Activated CD4-positive, alpha-beta T cell treated with anti-CD3 and anti-CD28 coated beads for 36 hours (primary cell): Measurements from ENCODE around the gene OSBPL5. TPM values are rescaled to one million over a fixed set of nuclear protein-coding genes. Genes with fewer than 3 reads are reported as not detected.

ENCODE experiments used
- ATAC-seq: fragments of 200-7000 bp; cut with Tn5 transposase; one replicate; pipeline ENCODE4 v1.10.0; 2021; ENCODE audit warnings: mild to moderate bottlenecking, moderate library complexity
- CTCF ChIA-PET: fragments of 350-600 bp; sonication (Branson Sonifier 250); formaldehyde crosslinking; loops from one replicate; lab custom pipeline; 2021; ENCODE audit warnings: antibody characterized with exemption; lab: Charles Lee
- POLR2A ChIA-PET: fragments of 350-600 bp; sonication (Branson Sonifier 250); formaldehyde crosslinking; loops from one replicate; lab custom pipeline; 2021; ENCODE audit warnings: antibody characterized with exemption, inconsistent platforms; lab: Charles Lee
- DNase-seq: peaks from one replicate; pipeline ENCODE4 v3.0.0-alpha.2; 2020
- H3K27ac Mint-ChIP-seq: one replicate; pipeline ENCODE4 v1.8.0; 2021; ENCODE audit warnings: mixed read lengths
- H3K27me3 Mint-ChIP-seq: one replicate; pipeline ENCODE4 v1.8.0; 2021; ENCODE audit warnings: mixed read lengths
- H3K36me3 Mint-ChIP-seq: one replicate; pipeline ENCODE4 v1.8.0; 2021; ENCODE audit warnings: low read depth, mixed read lengths
- H3K4me1 Mint-ChIP-seq: one replicate; pipeline ENCODE4 v1.8.0; 2021; ENCODE audit warnings: mixed read lengths
- H3K4me3 Mint-ChIP-seq: one replicate; pipeline ENCODE4 v1.8.0; 2021; ENCODE audit warnings: mild to moderate bottlenecking, moderate library complexity, mixed read lengths
- H3K9me3 Mint-ChIP-seq: one replicate; pipeline ENCODE4 v1.8.0; 2021; ENCODE audit warnings: low read depth, mixed read lengths
- intact Hi-C, 2 experiments: fragments of 100-400 bp; cut with DNase I in 1 of 2; cut with micrococcal nuclease in 1 of 2; formaldehyde crosslinking; loops; one replicate each; pipeline versions ENCODE4 v1.14.2 to v1.15.1; 2022 to 2024; cut with DNase I, micrococcal nuclease
- total RNA-seq, 2 experiments: library from RNA; stranded (reverse); gene quantifications; one replicate each; pipeline ENCODE4 v1.2.3, GENCODE V29; 2021

The OSBPL5 gene
- total RNA-seq, 2 experiments from 2014 or later, result 5.8 to 7.1 TPM

GRCh38 chr11:3203221-3204043 lies 38.3 kb upstream of the OSBPL5 start:
- DNase-seq, result no peak
- Mint-ChIP-seq H3K9me3 (no peaks in the 10 kb centered on the region), H3K27me3 (peaks cover 13% of the 10 kb centered on the region), H3K4me1 (no peaks in the 10 kb centered on the region), H3K36me3 (no peaks in the 10 kb centered on the region), H3K27ac (no peak overlapping the region), H3K4me3 (no peak overlapping the region)
- ChIA-PET CTCF (interaction anchor here (0.6 kb wide), 2 partner anchors 50 to 65 kb away, joined by 3 to 4 read pairs; no protein-coding TSS in a partner anchor), POLR2A (no interaction called here)
- intact Hi-C loops, result no loop called here
- ATAC-seq, result no peak

- H3K4me1 Mint-ChIP-seq, result no peaks in the 10 kb centered on the region
- H3K27ac Mint-ChIP-seq, result no peak overlapping the region
- H3K27me3 Mint-ChIP-seq, result peaks cover 14% of the 10 kb centered on the region
- H3K36me3 Mint-ChIP-seq, result no peaks in the 10 kb centered on the region
- intact Hi-C loops, result no loop called here
- DNase-seq (no peak), ATAC-seq (no peak)
- ChIA-PET CTCF (no interaction called here), POLR2A (no interaction called here)
- H3K4me3 Mint-ChIP-seq, result no peak overlapping the region
- H3K9me3 Mint-ChIP-seq, result no peaks in the 10 kb centered on the region
These were observed 37.6 kb upstream of the OSBPL5 start for GRCh38 chr11:3202759-3203158.

- Mint-ChIP-seq H3K27me3 (peaks cover 14% of the 10 kb centered on the region), H3K4me3 (no peak overlapping the region), H3K27ac (no peak overlapping the region), H3K36me3 (no peaks in the 10 kb centered on the region), H3K9me3 (no peaks in the 10 kb centered on the region), H3K4me1 (no peaks in the 10 kb centered on the region)
- ATAC-seq, result no peak
- DNase-seq, result no peak
- POLR2A ChIA-PET, result no interaction called here
- CTCF ChIA-PET, result no interaction called here
- intact Hi-C loops, result no loop called here
These were observed 37.2 kb upstream of the OSBPL5 start for GRCh38 chr11:3202305-3202704.

- no peaks in the 10 kb centered on the region for H3K36me3 Mint-ChIP-seq
- H3K9me3 Mint-ChIP-seq, result no peaks in the 10 kb centered on the region
- intact Hi-C loops, result no loop called here
- H3K27ac Mint-ChIP-seq, result no peak overlapping the region
- no peak overlapping the region for H3K4me3 Mint-ChIP-seq
- no peak for ATAC-seq
- POLR2A ChIA-PET, result no interaction called here
- H3K27me3 Mint-ChIP-seq, result peaks cover 14% of the 10 kb centered on the region
- no peak for DNase-seq
- H3K4me1 Mint-ChIP-seq, result no peaks in the 10 kb centered on the region
- CTCF ChIA-PET, result no interaction called here
These were observed 36.6 kb upstream of the OSBPL5 start for GRCh38 chr11:3201677-3202181.

- POLR2A ChIA-PET, result no interaction called here
- H3K36me3 Mint-ChIP-seq, result no peaks in the 10 kb centered on the region
- intact Hi-C loops, result no loop called here
- no peak overlapping the region for H3K27ac Mint-ChIP-seq
- H3K9me3 Mint-ChIP-seq, result no peaks in the 10 kb centered on the region
- no peak overlapping the region for H3K4me3 Mint-ChIP-seq
- H3K27me3 Mint-ChIP-seq, result peaks cover 14% of the 10 kb centered on the region
- DNase-seq (no peak), ATAC-seq (no peak)
- CTCF ChIA-PET, result no interaction called here
- no peaks in the 10 kb centered on the region for H3K4me1 Mint-ChIP-seq
These were observed 36.0 kb upstream of the OSBPL5 start for GRCh38 chr11:3201112-3201581.

- intact Hi-C loops, result no loop called here
- no peak overlapping the region for H3K4me3 Mint-ChIP-seq
- no peak overlapping the region for H3K27ac Mint-ChIP-seq
- no peaks in the 10 kb centered on the region for H3K9me3 Mint-ChIP-seq
- POLR2A ChIA-PET, result interaction anchor here (0.7 kb wide), 1 partner anchor 20 kb away, joined by 3 read pairs; no protein-coding TSS in a partner anchor
- no peak for ATAC-seq
- no peaks in the 10 kb centered on the region for H3K4me1 Mint-ChIP-seq
- peaks cover 14% of the 10 kb centered on the region for H3K27me3 Mint-ChIP-seq
- CTCF ChIA-PET, result no interaction called here
- no peaks in the 10 kb centered on the region for H3K36me3 Mint-ChIP-seq
- DNase-seq, result no peak
These were observed 35.4 kb upstream of the OSBPL5 start for GRCh38 chr11:3200388-3201111.

- Mint-ChIP-seq H3K9me3 (no peaks in the 10 kb centered on the region), H3K4me1 (no peaks in the 10 kb centered on the region), H3K4me3 (no peak overlapping the region), H3K27ac (no peak overlapping the region), H3K27me3 (peaks cover 10% of the 10 kb centered on the region), H3K36me3 (no peaks in the 10 kb centered on the region)
- ChIA-PET POLR2A (interaction anchor here (0.7 kb wide), 1 partner anchor 21 kb away, joined by 3 read pairs; no protein-coding TSS in a partner anchor), CTCF (no interaction called here)
- intact Hi-C loops, result no loop called here
- ATAC-seq (no peak), DNase-seq (no peak)
These were observed 34.6 kb upstream of the OSBPL5 start for GRCh38 chr11:3199537-3200295.

GRCh38 chr11:3198815-3199214 lies 33.7 kb upstream of the OSBPL5 start:
- ATAC-seq (no peak), DNase-seq (no peak)
- POLR2A ChIA-PET, result no interaction called here
- Mint-ChIP-seq H3K27me3 (peaks cover 10% of the 10 kb centered on the region), H3K27ac (no peak overlapping the region), H3K36me3 (no peaks in the 10 kb centered on the region), H3K4me1 (no peaks in the 10 kb centered on the region), H3K9me3 (no peaks in the 10 kb centered on the region), H3K4me3 (no peak overlapping the region)
- intact Hi-C loops, result no loop called here
- CTCF ChIA-PET, result no interaction called here

GRCh38 chr11:3197878-3198528 lies 32.9 kb upstream of the OSBPL5 start:
- no peaks in the 10 kb centered on the region for H3K36me3 Mint-ChIP-seq
- no peak overlapping the region for H3K4me3 Mint-ChIP-seq
- ATAC-seq, result no peak
- intact Hi-C loops, result no loop called here
- no peak overlapping the region for H3K27ac Mint-ChIP-seq
- ChIA-PET CTCF (interaction anchor here (0.5 kb wide), 1 partner anchor 218 kb away, joined by 3 read pairs; no protein-coding TSS in a partner anchor), POLR2A (interaction anchor here (0.6 kb wide), 1 partner anchor 11 kb away, joined by 4 read pairs; no protein-coding TSS in a partner anchor)
- H3K9me3 Mint-ChIP-seq, result no peaks in the 10 kb centered on the region
- peaks cover 10% of the 10 kb centered on the region for H3K27me3 Mint-ChIP-seq
- no peak for DNase-seq
- no peaks in the 10 kb centered on the region for H3K4me1 Mint-ChIP-seq

GRCh38 chr11:3197044-3197695 lies 32.1 kb upstream of the OSBPL5 start:
- POLR2A ChIA-PET, result no interaction called here
- intact Hi-C loops, result no loop called here
- no peaks in the 10 kb centered on the region for H3K36me3 Mint-ChIP-seq
- peaks cover 6% of the 10 kb centered on the region for H3K27me3 Mint-ChIP-seq
- H3K4me3 Mint-ChIP-seq, result no peak overlapping the region
- no peaks in the 10 kb centered on the region for H3K4me1 Mint-ChIP-seq
- CTCF ChIA-PET, result interaction anchor here (0.5 kb wide), 1 partner anchor 219 kb away, joined by 3 read pairs; no protein-coding TSS in a partner anchor
- H3K27ac Mint-ChIP-seq, result no peak overlapping the region
- DNase-seq (no peak), ATAC-seq (no peak)
- no peaks in the 10 kb centered on the region for H3K9me3 Mint-ChIP-seq
